GM12878 (cell line): ENCODE data around the gene OR4D2. TPM values are rescaled to one million over a fixed set of nuclear protein-coding genes. Genes with fewer than 3 reads are reported as not detected.

Source experiments
- ATAC-seq: fragments of 200-7000 bp; cut with Tn5 transposase; 3 replicates; pipeline ENCODE4 v1.9.1; 2020; ENCODE audit warnings: mild to moderate bottlenecking, moderate library complexity
- BruUV-seq: library from RNA; stranded (reverse); fragments of 400-500 nt; replicated peaks from 2 replicates; lab custom pipeline; 2021; lab: Mats Ljungman, UMichigan
- CTCF ChIA-PET: fragments of 300-600 bp; sonication (Branson Sonifier 250); formaldehyde crosslinking; extraction: SDS; loops from one replicate; lab custom pipeline; 2021; ENCODE audit warnings: inconsistent platforms; lab: Yijun Ruan, JAX
- POLR2A ChIA-PET: fragments of 350-600 bp; formaldehyde crosslinking; extraction: SDS; loops from one replicate; lab custom pipeline; 2021; ENCODE audit warnings: inconsistent platforms; lab: Charles Lee
- RAD21 ChIA-PET: fragments of 300-600 bp; sonication (Branson Sonifier 250); formaldehyde crosslinking; loops from one replicate; lab custom pipeline; 2023; ENCODE audit warnings: antibody characterized with exemption; ENCODE audit not compliant: unreplicated experiment; lab: Charles Lee
- SMC1A ChIA-PET: fragments of 300-600 bp; sonication (Branson Sonifier 250); formaldehyde crosslinking; loops from one replicate; lab custom pipeline; 2023; ENCODE audit not compliant: unreplicated experiment, uncharacterized antibody; lab: Charles Lee
- DNase-seq: peaks from one replicate; pipeline ENCODE4 v3.0.0-alpha.2; 2011; ENCODE audit warnings: low read depth, low spot score
- FAIRE-seq: peaks from 3 replicates; lab custom pipeline; 2011; peaks lifted over from hg19 to GRCh38; lab: Jason Lieb, UNC
- H2AFZ ChIP-seq: 2 replicates; pipeline ENCODE4 v1.6.0; 2011; ENCODE audit warnings: low read depth, low read length, control low read depth; ENCODE audit not compliant: control insufficient read depth
- H3K27ac ChIP-seq: 2 replicates; pipeline ENCODE4 v1.5.1; 2011; ENCODE audit warnings: control low read depth; ENCODE audit not compliant: control insufficient read depth, insufficient read depth
- H3K27me3 ChIP-seq, 2 experiments: replicated peaks in 1 of 2; 2 replicates each; pipeline versions ENCODE4 v1.6.0 to v1.6.1; 2011; ENCODE audit warnings: low read length in 1 of 2; ENCODE audit not compliant: control insufficient read depth in 2 of 2, insufficient read depth in 2 of 2
- H3K36me3 ChIP-seq, 2 experiments: 2 replicates each; pipeline ENCODE4 v1.5.1; 2011; ENCODE audit warnings: low read length in 1 of 2; ENCODE audit not compliant: control insufficient read depth in 2 of 2, insufficient read depth in 2 of 2
- H3K4me1 ChIP-seq: 2 replicates; pipeline ENCODE4 v1.6.1; 2011; ENCODE audit warnings: mild to moderate bottlenecking, low read length, moderate library complexity, mixed read lengths; ENCODE audit not compliant: control insufficient read depth, insufficient read depth
- H3K4me2 ChIP-seq: 2 replicates; pipeline ENCODE4 v1.6.0; 2011; ENCODE audit warnings: control low read depth; ENCODE audit not compliant: control insufficient read depth, insufficient read depth
- H3K4me3 ChIP-seq: fragments of 200-600 bp; sonication (generic); 2 replicates; pipeline ENCODE4 v1.5.1; 2016
- H3K79me2 ChIP-seq: 2 replicates; pipeline ENCODE4 v1.6.0; 2011; ENCODE audit warnings: low read length; ENCODE audit not compliant: control insufficient read depth, insufficient read depth
- H3K9ac ChIP-seq: 2 replicates; pipeline ENCODE4 v1.8.0; 2011; ENCODE audit warnings: low read length, control low read depth, mixed read lengths; ENCODE audit not compliant: control insufficient read depth, insufficient read depth
- H3K9me3 ChIP-seq: replicated peaks from 3 replicates; pipeline ENCODE4 v1.5.1; 2011; ENCODE audit warnings: mild to moderate bottlenecking, low read length; ENCODE audit not compliant: control insufficient read depth, insufficient read depth
- H4K20me1 ChIP-seq: 2 replicates; pipeline ENCODE4 v1.6.0; 2011; ENCODE audit not compliant: control insufficient read depth, insufficient read depth
- NFIC ChIP-seq: IDR thresholded peaks from 2 replicates; pipeline ENCODE4 v1.6.1; 2012; ENCODE audit warnings: low read depth, mild to moderate bottlenecking, inconsistent platforms, low read length, moderate library complexity
- NR2C1 ChIP-seq: fragments of 450-650 bp; IDR thresholded peaks from 2 replicates; pipeline ENCODE4 v1.6.1; 2017; ENCODE audit warnings: antibody characterized with exemption, mild to moderate bottlenecking, moderate library complexity
- ZNF622 ChIP-seq: fragments of 450-650 bp; IDR thresholded peaks from 2 replicates; pipeline ENCODE4 v1.6.1; 2017; ENCODE audit warnings: mild to moderate bottlenecking, inconsistent platforms
- WGBS: methylation state at CpG from one replicate; pipeline ENCODE4 v1.1.6; 2016; ENCODE audit warnings: low lambda C conversion rate; ENCODE audit not compliant: insufficient replicate concordance, insufficient coverage; ENCODE audit errors: missing lambda C conversion rate; 5-methylcytosine and 5-hydroxymethylcytosine counted together
- in situ Hi-C: fragments of 300-500 bp; cut with MboI; formaldehyde crosslinking; loops from 9 replicates; pipeline ENCODE4 v1.14.3; 2018; ENCODE audit warnings: mixed read lengths
- intact Hi-C: fragments of 100-400 bp; cut with micrococcal nuclease; formaldehyde crosslinking; loops from one replicate; pipeline ENCODE4 v1.14.2; 2022; ENCODE audit not compliant: unreplicated experiment
- polyA plus RNA-seq, 11 experiments: library from polyadenylated mRNA; depleted of rRNA in 4 of 11; unstranded in 6 of 11; stranded (reverse) in 5 of 11; fragments of >200 nt; fragmentation: Nextera tagmentation in 4 of 11; fragmentation: Illumina TruSeq in 1 of 11; extraction: Ambion mirVana in 4 of 11; extraction: Trizol in 1 of 11; gene quantifications; 1 replicate in 1 of 11; 2 replicates in 10 of 11; pipeline versions ENCODE4 v1.2.1 to v1.2.3, GENCODE V29; 2011 to 2016; ENCODE audit warnings: inconsistent platforms in 2 of 11, missing spikeins in 2 of 11, low read depth in 1 of 11
- total RNA-seq, 4 experiments: library from RNA; depleted of rRNA in 3 of 4; stranded (reverse); fragments of >200 nt in 3 of 4; fragmentation: Illumina TruSeq in 1 of 4; extraction: Trizol in 1 of 4; gene quantifications; 2 replicates each; pipeline versions ENCODE4 v1.2.1 to v1.2.3, GENCODE V29; 2013 to 2021

The OR4D2 gene
- total and polyA plus RNA-seq, 10 of the 15 experiments (the other 5 are each of a cell fraction or from before 2014, with no cell fraction given), result 0.04 TPM; not detected in 9

DNA sequence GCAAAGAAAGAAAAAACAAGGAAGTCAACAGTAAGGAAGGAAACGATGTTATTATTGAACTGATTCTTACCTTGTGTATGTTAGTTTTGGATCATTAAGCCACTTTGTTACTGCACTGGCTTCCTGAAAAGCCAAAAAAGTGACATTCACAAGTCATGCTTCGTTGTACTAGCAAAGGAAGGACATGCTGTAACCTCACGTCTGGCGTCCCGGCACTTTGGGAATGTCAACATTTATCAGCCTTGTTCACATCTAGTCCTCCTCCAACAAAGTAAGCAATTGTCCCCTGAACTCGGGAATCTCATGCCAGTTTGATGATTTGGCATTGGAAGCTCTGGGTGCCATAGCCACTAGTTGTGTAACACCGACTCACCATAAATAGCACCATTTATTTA, 53.0 kb downstream of the OR4D2 start:
- ATAC-seq (no peak), FAIRE-seq (no peak), DNase-seq (no peak)
- H3K4me3 ChIP-seq, result peak overlapping the region; percentile 58; the same call in 1 of the 2 replicates
- 27% methylated on average over 7 of the region's 7 CpGs for WGBS
- TF ChIP-seq ZNF622, result no peak
- TF ChIP-seq NFIC, result no peak
- no peak for TF ChIP-seq NR2C1
- H2AFZ ChIP-seq, result peak overlapping the region; percentile 99
- CTCF ChIA-PET, result interaction anchor here (0.7 to 8.2 kb wide), 7 partner anchors 8 to 1133 kb away, joined by 3 to 65 read pairs (median 3); no protein-coding TSS in a partner anchor
- POLR2A ChIA-PET, result interaction anchor here (0.5 to 3.0 kb wide), 5 partner anchors 10 to 402 kb away, joined by 4 to 25 read pairs (median 5); no protein-coding TSS in a partner anchor
- no peaks in the 10 kb centered on the region; the same call in 1 of the 2 replicates for H3K79me2 ChIP-seq
- no TSS peak for BruUV-seq
- H3K27me3 ChIP-seq, result no peaks in the 10 kb centered on the region
- in situ Hi-C loops, result no loop called here
- H3K27ac ChIP-seq, result peak overlapping the region; percentile 62; the same call in 1 of the 2 replicates
- H4K20me1 ChIP-seq, result no peaks in the 10 kb centered on the region
- intact Hi-C loops, result no loop called here
- peak overlapping the region; percentile 67 for H3K9ac ChIP-seq
- peaks cover 12% of the 10 kb centered on the region for H3K4me1 ChIP-seq
- SMC1A ChIA-PET, result interaction anchor here (0.8 to 2.6 kb wide), 4 partner anchors 10 to 133 kb away, joined by 4 to 26 read pairs (median 7); partner anchors contain the start of gene SUPT4H1
- no peaks in the 10 kb centered on the region for H3K36me3 ChIP-seq
- RAD21 ChIA-PET, result interaction anchor here (0.9 to 2.3 kb wide), 7 partner anchors 11 to 97 kb away, joined by 3 to 9 read pairs (median 4); no protein-coding TSS in a partner anchor
- H3K4me2 ChIP-seq, result peak overlapping the region; percentile 91
- H3K9me3 ChIP-seq, result no peaks in the 10 kb centered on the region

Other genes with a start within 250 kb of the OR4D2 start
Only the 7 nearest of the 11 such genes appear.
- 386 and 445 TPM in 2 replicates for gene SRSF1, start 159.7 kb upstream of the OR4D2 start, total RNA-seq (2014; rRNA removed)
- gene SRSF1, start 159.7 kb upstream of the OR4D2 start, total RNA-seq (2014; rRNA removed; fragmentation: Illumina TruSeq; extraction: Trizol), result 449 and 474 TPM in 2 replicates
- 429 and 438 TPM in 2 replicates for gene SRSF1, start 159.7 kb upstream of the OR4D2 start, total RNA-seq (2021)
- gene SRSF1, start 159.7 kb upstream of the OR4D2 start, polyA plus RNA-seq (2011; rRNA removed), result 451 and 626 TPM in 2 replicates
- gene SRSF1, start 159.7 kb upstream of the OR4D2 start, polyA plus RNA-seq (2014; fragmentation: Illumina TruSeq; extraction: Trizol), result 377 and 464 TPM in 2 replicates
- 100 to 1,000 TPM; 101 to 104 TPM for gene SRSF1, start 159.7 kb upstream of the OR4D2 start, polyA plus RNA-seq (2014; fragmentation: Nextera tagmentation; extraction: Ambion mirVana)
- 392 and 421 TPM in 2 replicates for gene SRSF1, start 159.7 kb upstream of the OR4D2 start, polyA plus RNA-seq (2014; rRNA removed)
- 100 to 1,000 TPM; 387 to 420 TPM for gene SRSF1, start 159.7 kb upstream of the OR4D2 start, polyA plus RNA-seq (2016; fragmentation: Nextera tagmentation; extraction: Ambion mirVana)
- gene DYNLL2, start 83.6 kb upstream of the OR4D2 start, total RNA-seq (2014; rRNA removed), result 10.4 and 12.1 TPM in 2 replicates
- gene DYNLL2, start 83.6 kb upstream of the OR4D2 start, total RNA-seq (2014; rRNA removed; fragmentation: Illumina TruSeq; extraction: Trizol), result 7.5 and 7.7 TPM in 2 replicates
- 18.9 TPM in 2 replicates for gene DYNLL2, start 83.6 kb upstream of the OR4D2 start, total RNA-seq (2021)
- 11.3 and 11.6 TPM in 2 replicates for gene DYNLL2, start 83.6 kb upstream of the OR4D2 start, polyA plus RNA-seq (2011; rRNA removed)
- 19.2 TPM in 2 replicates for gene DYNLL2, start 83.6 kb upstream of the OR4D2 start, polyA plus RNA-seq (2014; fragmentation: Illumina TruSeq; extraction: Trizol)
- gene DYNLL2, start 83.6 kb upstream of the OR4D2 start, polyA plus RNA-seq (2014; fragmentation: Nextera tagmentation; extraction: Ambion mirVana), result 1 to 10 TPM; 1.9 to 2.8 TPM
- 16.1 and 18.2 TPM in 2 replicates for gene DYNLL2, start 83.6 kb upstream of the OR4D2 start, polyA plus RNA-seq (2014; rRNA removed)
- under 1 TPM; 0.62 to 0.74 TPM for gene DYNLL2, start 83.6 kb upstream of the OR4D2 start, polyA plus RNA-seq (2016; fragmentation: Nextera tagmentation; extraction: Ambion mirVana)
- gene OR4D1, start 18.6 kb upstream of the OR4D2 start, total RNA-seq (2014; rRNA removed), result not detected in 2 replicates
- not detected in 2 replicates for gene OR4D1, start 18.6 kb upstream of the OR4D2 start, total RNA-seq (2014; rRNA removed; fragmentation: Illumina TruSeq; extraction: Trizol)
- not detected in 2 replicates for gene OR4D1, start 18.6 kb upstream of the OR4D2 start, total RNA-seq (2021)
- not detected in 2 replicates for gene OR4D1, start 18.6 kb upstream of the OR4D2 start, polyA plus RNA-seq (2011; rRNA removed)
- gene OR4D1, start 18.6 kb upstream of the OR4D2 start, polyA plus RNA-seq (2014; fragmentation: Illumina TruSeq; extraction: Trizol), result not detected in 2 replicates
- not detected for gene OR4D1, start 18.6 kb upstream of the OR4D2 start, polyA plus RNA-seq (2014; fragmentation: Nextera tagmentation; extraction: Ambion mirVana)
- not detected in 2 replicates for gene OR4D1, start 18.6 kb upstream of the OR4D2 start, polyA plus RNA-seq (2014; rRNA removed)
- gene OR4D1, start 18.6 kb upstream of the OR4D2 start, polyA plus RNA-seq (2016; fragmentation: Nextera tagmentation; extraction: Ambion mirVana), result not detected
- gene EPX, start 25.7 kb downstream of the OR4D2 start, total RNA-seq (2014; rRNA removed), result not detected in 2 replicates
- not detected in 2 replicates for gene EPX, start 25.7 kb downstream of the OR4D2 start, total RNA-seq (2014; rRNA removed; fragmentation: Illumina TruSeq; extraction: Trizol)
- gene EPX, start 25.7 kb downstream of the OR4D2 start, total RNA-seq (2021), result not detected in 2 replicates
- 0.03 TPM in 1 of 2 replicates, not detected in the other for gene EPX, start 25.7 kb downstream of the OR4D2 start, polyA plus RNA-seq (2011; rRNA removed)
- gene EPX, start 25.7 kb downstream of the OR4D2 start, polyA plus RNA-seq (2014; fragmentation: Illumina TruSeq; extraction: Trizol), result not detected in 2 replicates
- gene EPX, start 25.7 kb downstream of the OR4D2 start, polyA plus RNA-seq (2014; fragmentation: Nextera tagmentation; extraction: Ambion mirVana), result not detected
- not detected in 2 replicates for gene EPX, start 25.7 kb downstream of the OR4D2 start, polyA plus RNA-seq (2014; rRNA removed)
- not detected for gene EPX, start 25.7 kb downstream of the OR4D2 start, polyA plus RNA-seq (2016; fragmentation: Nextera tagmentation; extraction: Ambion mirVana)
- gene MKS1, start 52.3 kb downstream of the OR4D2 start, total RNA-seq (2014; rRNA removed), result 13.6 and 16.2 TPM in 2 replicates
- 8.7 and 10.7 TPM in 2 replicates for gene MKS1, start 52.3 kb downstream of the OR4D2 start, total RNA-seq (2014; rRNA removed; fragmentation: Illumina TruSeq; extraction: Trizol)
- gene MKS1, start 52.3 kb downstream of the OR4D2 start, total RNA-seq (2021), result 13.1 and 16.8 TPM in 2 replicates
- 12.1 and 17.7 TPM in 2 replicates for gene MKS1, start 52.3 kb downstream of the OR4D2 start, polyA plus RNA-seq (2011; rRNA removed)
- 12.2 and 13.2 TPM in 2 replicates for gene MKS1, start 52.3 kb downstream of the OR4D2 start, polyA plus RNA-seq (2014; fragmentation: Illumina TruSeq; extraction: Trizol)
- gene MKS1, start 52.3 kb downstream of the OR4D2 start, polyA plus RNA-seq (2014; fragmentation: Nextera tagmentation; extraction: Ambion mirVana), result 1 to 10 TPM; 5.7 to 7.2 TPM
- gene MKS1, start 52.3 kb downstream of the OR4D2 start, polyA plus RNA-seq (2014; rRNA removed), result 14.6 and 16.5 TPM in 2 replicates
- 10 to 100 TPM; 18.7 to 21.4 TPM for gene MKS1, start 52.3 kb downstream of the OR4D2 start, polyA plus RNA-seq (2016; fragmentation: Nextera tagmentation; extraction: Ambion mirVana)
- gene LPO, start 71.6 kb downstream of the OR4D2 start, total RNA-seq (2014; rRNA removed), result not detected in 2 replicates
- gene LPO, start 71.6 kb downstream of the OR4D2 start, total RNA-seq (2014; rRNA removed; fragmentation: Illumina TruSeq; extraction: Trizol), result not detected in 2 replicates
- gene LPO, start 71.6 kb downstream of the OR4D2 start, total RNA-seq (2021), result not detected in 2 replicates
- 0.03 TPM in 1 of 2 replicates, not detected in the other for gene LPO, start 71.6 kb downstream of the OR4D2 start, polyA plus RNA-seq (2011; rRNA removed)
- 0.06 TPM in 1 of 2 replicates, not detected in the other for gene LPO, start 71.6 kb downstream of the OR4D2 start, polyA plus RNA-seq (2014; fragmentation: Illumina TruSeq; extraction: Trizol)
- not detected for gene LPO, start 71.6 kb downstream of the OR4D2 start, polyA plus RNA-seq (2014; fragmentation: Nextera tagmentation; extraction: Ambion mirVana)
- gene LPO, start 71.6 kb downstream of the OR4D2 start, polyA plus RNA-seq (2014; rRNA removed), result not detected in 2 replicates
- gene LPO, start 71.6 kb downstream of the OR4D2 start, polyA plus RNA-seq (2016; fragmentation: Nextera tagmentation; extraction: Ambion mirVana), result under 1 TPM in 1 of 2 experiments, not detected in 1; 0.11 TPM
- gene MPO, start 114.0 kb downstream of the OR4D2 start, total RNA-seq (2014; rRNA removed), result 0.05 and 0.06 TPM in 2 replicates
- gene MPO, start 114.0 kb downstream of the OR4D2 start, total RNA-seq (2014; rRNA removed; fragmentation: Illumina TruSeq; extraction: Trizol), result 0.09 and 0.13 TPM in 2 replicates
- gene MPO, start 114.0 kb downstream of the OR4D2 start, total RNA-seq (2021), result 0.08 and 0.23 TPM in 2 replicates
- gene MPO, start 114.0 kb downstream of the OR4D2 start, polyA plus RNA-seq (2011; rRNA removed), result 0.35 and 0.49 TPM in 2 replicates
- 0.10 TPM in 1 of 2 replicates, not detected in the other for gene MPO, start 114.0 kb downstream of the OR4D2 start, polyA plus RNA-seq (2014; fragmentation: Illumina TruSeq; extraction: Trizol)
- gene MPO, start 114.0 kb downstream of the OR4D2 start, polyA plus RNA-seq (2014; fragmentation: Nextera tagmentation; extraction: Ambion mirVana), result under 1 TPM; 0.10 to 0.26 TPM
- 0.14 TPM in 2 replicates for gene MPO, start 114.0 kb downstream of the OR4D2 start, polyA plus RNA-seq (2014; rRNA removed)
- gene MPO, start 114.0 kb downstream of the OR4D2 start, polyA plus RNA-seq (2016; fragmentation: Nextera tagmentation; extraction: Ambion mirVana), result under 1 TPM; 0.09 to 0.17 TPM